Chondrocyte (in vitro differentiated cells): ENCODE results near the gene F2R. TPM values are rescaled to one million over a fixed set of nuclear protein-coding genes. Genes with fewer than 3 reads are reported as not detected.

Experiments
- DNase-seq: peaks from one replicate; pipeline ENCODE4 v3.0.0; 2021; ENCODE audit warnings: mixed read lengths, low spot score
- H3K27ac Mint-ChIP-seq: one replicate; pipeline ENCODE4 v1.8.0; 2021; ENCODE audit warnings: mild to moderate bottlenecking, moderate library complexity, mixed read lengths; ENCODE audit not compliant: unreplicated experiment
- H3K27me3 Mint-ChIP-seq: 2 replicates; pipeline ENCODE4 v1.8.0; 2021; ENCODE audit warnings: low read depth, mixed read lengths
- H3K36me3 Mint-ChIP-seq: 2 replicates; pipeline ENCODE4 v1.8.0; 2021; ENCODE audit warnings: low read depth, mixed read lengths
- H3K4me1 Mint-ChIP-seq: 2 replicates; pipeline ENCODE4 v1.8.0; 2021; ENCODE audit warnings: low read depth, mild to moderate bottlenecking, mixed read lengths
- H3K4me3 Mint-ChIP-seq: one replicate; pipeline ENCODE4 v1.8.0; 2021; ENCODE audit warnings: mild to moderate bottlenecking, moderate library complexity, mixed read lengths; ENCODE audit not compliant: unreplicated experiment
- H3K9me3 Mint-ChIP-seq: 2 replicates; pipeline ENCODE4 v1.8.0; 2021; ENCODE audit warnings: low read depth, mixed read lengths
- CTCF ChIP-seq: fragments of 200-600 bp; sonication (generic); IDR thresholded peaks from 2 replicates; pipeline ENCODE4 v1.5.0; 2021; ENCODE audit warnings: antibody characterized with exemption, mild to moderate bottlenecking, moderate library complexity
- total RNA-seq: library from RNA; stranded (reverse); gene quantifications from 3 replicates; pipeline ENCODE4 v1.2.1, GENCODE V29; 2021

The F2R gene
- total RNA-seq, 1 donor from 2014 or later: 126 TPM

GRCh38 chr5:76688212-76688611 is 27.7 kb upstream of the F2R start:
- H3K4me1 Mint-ChIP-seq: peaks cover 64% of the 10 kb centered on the region
- no peaks in the 10 kb centered on the region for H3K27me3 Mint-ChIP-seq
- H3K4me3 Mint-ChIP-seq: no peak overlapping the region
- no peaks in the 10 kb centered on the region for H3K36me3 Mint-ChIP-seq
- H3K27ac Mint-ChIP-seq: no peak overlapping the region
- no peak for DNase-seq
- peaks cover 7% of the 10 kb centered on the region for H3K9me3 Mint-ChIP-seq
- no peak for TF ChIP-seq CTCF

DNA sequence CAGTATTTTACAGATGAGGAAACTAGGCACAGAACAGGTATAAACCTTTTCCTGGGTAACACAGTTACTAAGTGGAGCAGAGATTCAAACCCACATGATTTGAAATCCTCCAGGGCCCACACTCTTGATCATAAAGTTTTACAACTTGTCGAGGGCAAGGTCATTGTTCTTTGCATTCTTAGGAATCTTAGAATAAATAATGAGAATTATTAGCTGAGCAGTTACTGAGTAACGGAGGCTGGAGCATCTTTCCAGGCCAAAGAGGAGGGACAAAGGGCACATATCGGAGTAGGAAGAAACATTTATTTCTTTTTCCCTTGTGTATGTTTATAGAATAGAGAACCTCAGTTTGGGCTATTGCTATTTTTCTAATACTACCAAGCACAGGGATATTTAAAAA is 27.1 kb upstream of the F2R start:
- peak overlapping the region; percentile 95 for H3K27ac Mint-ChIP-seq
- H3K4me3 Mint-ChIP-seq: no peak overlapping the region
- no peaks in the 10 kb centered on the region for H3K27me3 Mint-ChIP-seq
- H3K4me1 Mint-ChIP-seq: peaks cover 64% of the 10 kb centered on the region
- peaks cover 7% of the 10 kb centered on the region for H3K9me3 Mint-ChIP-seq
- no peak for TF ChIP-seq CTCF
- H3K36me3 Mint-ChIP-seq: no peaks in the 10 kb centered on the region
- DNase-seq: no peak

DNA sequence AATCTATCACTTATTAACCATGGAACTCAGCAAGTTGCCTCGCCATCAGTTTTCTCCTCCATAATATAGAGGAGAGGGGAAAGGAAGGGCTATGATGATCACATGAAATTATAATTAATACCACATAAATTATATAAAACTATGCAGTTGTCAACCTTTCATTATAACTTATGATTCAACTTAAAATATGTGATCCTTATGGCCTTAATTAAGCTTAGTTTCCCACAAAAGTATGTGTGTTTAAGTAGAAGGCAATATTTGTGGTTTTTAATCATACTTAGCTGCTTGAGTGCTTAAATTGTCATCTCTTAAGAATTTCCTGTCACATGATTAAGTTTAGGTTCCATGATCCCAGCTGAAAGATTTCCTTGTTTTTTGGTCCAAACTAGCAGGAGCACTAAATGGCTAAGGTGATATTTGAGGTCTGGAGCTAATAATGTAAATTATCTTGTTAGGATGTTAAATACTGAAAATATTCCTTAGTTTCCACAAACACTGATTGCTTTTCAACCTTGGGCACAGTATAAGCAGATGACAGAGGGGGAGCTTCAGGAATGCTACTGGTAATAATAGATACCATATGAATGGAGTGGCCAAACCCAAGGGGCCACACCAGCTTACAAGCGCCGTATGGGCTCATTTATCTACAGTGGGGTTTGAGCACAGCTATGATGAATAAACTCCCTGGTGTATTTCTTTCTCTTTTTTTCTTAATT is 26.4 kb upstream of the F2R start:
- H3K36me3 Mint-ChIP-seq: no peaks in the 10 kb centered on the region
- H3K4me3 Mint-ChIP-seq: no peak overlapping the region
- H3K4me1 Mint-ChIP-seq: peaks cover 61% of the 10 kb centered on the region

GRCh38 chr5:76690037-76690679 is 25.8 kb upstream of the F2R start:
- no peak for DNase-seq
- Mint-ChIP-seq H3K9me3 (peaks cover 7% of the 10 kb centered on the region), H3K4me3 (peak overlapping the region; percentile 7), H3K27ac (peak overlapping the region; percentile 94), H3K4me1 (peaks cover 60% of the 10 kb centered on the region), H3K27me3 (no peaks in the 10 kb centered on the region), H3K36me3 (no peaks in the 10 kb centered on the region)
- no peak for TF ChIP-seq CTCF

More for the DNA sequence above, 26.4 kb upstream of the F2R start:
- TF ChIP-seq CTCF: no peak
- no peak for DNase-seq
- Mint-ChIP-seq H3K27me3 (no peaks in the 10 kb centered on the region), H3K27ac (peak overlapping the region; percentile 95), H3K9me3 (peaks cover 7% of the 10 kb centered on the region)

- no peaks in the 10 kb centered on the region for H3K27me3 Mint-ChIP-seq
- no peak for DNase-seq
- H3K27ac Mint-ChIP-seq: peak overlapping the region; percentile 97
- H3K9me3 Mint-ChIP-seq: peaks cover 7% of the 10 kb centered on the region
- no peak for TF ChIP-seq CTCF
- H3K4me3 Mint-ChIP-seq: no peak overlapping the region
- H3K36me3 Mint-ChIP-seq: no peaks in the 10 kb centered on the region
- H3K4me1 Mint-ChIP-seq: peaks cover 68% of the 10 kb centered on the region
Measured at GRCh38 chr5:76690704-76691466, 25.0 kb upstream of the F2R start.
